ENCODE results near the gene PLEKHH2. TPM values are rescaled to one million over a fixed set of nuclear protein-coding genes. Genes with fewer than 3 reads are reported as not detected.

PLEKHH2 gene
- total RNA-seq, 4 donors from 2014 or later = 38.2 to 85.4 (median 68.7) TPM

- no peak for TF ChIP-seq CTCF (IDR thresholded peaks at IDR 0.05; ENCODE audit: low read depth)
These were observed 122.1 kb downstream of the PLEKHH2 start for GRCh38 chr2:43759195-43759594.

GRCh38 chr2:43762286-43762685 is 125.2 kb downstream of the PLEKHH2 start:
- no peak for TF ChIP-seq CTCF (IDR thresholded peaks at IDR 0.05; ENCODE audit: low read depth)

GRCh38 chr2:43763091-43763490 is 126.0 kb downstream of the PLEKHH2 start:
- TF ChIP-seq CTCF (IDR thresholded peaks at IDR 0.05; ENCODE audit: low read depth) = no peak

GRCh38 chr2:43764086-43764705 is 127.1 kb downstream of the PLEKHH2 start:
- TF ChIP-seq CTCF (IDR thresholded peaks at IDR 0.05; ENCODE audit: low read depth) = no peak

- TF ChIP-seq CTCF (IDR thresholded peaks at IDR 0.05; ENCODE audit: low read depth) = no peak
These were observed 128.9 kb downstream of the PLEKHH2 start for GRCh38 chr2:43766006-43766405.

GRCh38 chr2:43773876-43774613 is 137.0 kb downstream of the PLEKHH2 start, which contains the start of gene DYNC2LI1:
DYNC2LI1 (plus strand) TSS chr2:43774039; CDS start chr2:43774139, 100 bp downstream.
- no peak for TF ChIP-seq CTCF (IDR thresholded peaks at IDR 0.05; ENCODE audit: low read depth)

GRCh38 chr2:43774617-43775016 is 137.6 kb downstream of the PLEKHH2 start:
- no peak for TF ChIP-seq CTCF (IDR thresholded peaks at IDR 0.05; ENCODE audit: low read depth)
